ENCODE measurements around the gene OR14C36. TPM values are rescaled to one million over a fixed set of nuclear protein-coding genes. Genes with fewer than 3 reads are reported as not detected.
"Not testable (repeated sequence)": the region's sequence is repeated elsewhere in the genome, so short reads cannot be mapped to it uniquely, and the experiment has no call there.

Gene OR14C36, protein sequence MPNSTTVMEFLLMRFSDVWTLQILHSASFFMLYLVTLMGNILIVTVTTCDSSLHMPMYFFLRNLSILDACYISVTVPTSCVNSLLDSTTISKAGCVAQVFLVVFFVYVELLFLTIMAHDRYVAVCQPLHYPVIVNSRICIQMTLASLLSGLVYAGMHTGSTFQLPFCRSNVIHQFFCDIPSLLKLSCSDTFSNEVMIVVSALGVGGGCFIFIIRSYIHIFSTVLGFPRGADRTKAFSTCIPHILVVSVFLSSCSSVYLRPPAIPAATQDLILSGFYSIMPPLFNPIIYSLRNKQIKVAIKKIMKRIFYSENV
- total RNA-seq (not detected), polyA plus RNA-seq (ENCODE audit: insufficient read length in 2 of 2) (not detected)
- long read RNA-seq, donor 1, result 0 reads
- long read RNA-seq, donor 2, result 0 reads
- long read RNA-seq, donor 3, result 0 reads
- long read RNA-seq, donor 4, result 0 reads

DNA sequence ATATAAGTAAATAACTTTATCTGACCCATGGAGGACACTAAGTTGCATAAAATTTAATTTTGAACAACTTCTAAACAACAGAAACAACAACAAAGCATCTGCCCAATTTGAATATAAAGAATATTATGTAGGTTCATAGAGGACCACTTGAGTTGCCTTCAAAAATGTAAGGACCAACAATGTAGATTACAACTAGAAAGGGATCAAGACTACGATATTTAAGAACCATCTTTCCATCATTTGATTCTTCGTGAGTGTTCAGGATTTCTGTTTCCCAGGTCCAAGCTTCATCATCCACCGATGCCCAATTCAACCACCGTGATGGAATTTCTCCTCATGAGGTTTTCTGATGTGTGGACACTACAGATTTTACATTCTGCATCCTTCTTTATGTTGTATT lies at the start of gene OR14C36:
OR14C36 (plus strand) TSS at position 301 of the 400 bp plus-strand sequence; CDS start at position 301, 0 bp downstream.
- no peaks in the 10 kb centered on the region for H3K9me3 ChIP-seq (ENCODE audit: control insufficient read depth, insufficient read depth, low read length)
- no peaks in the 10 kb centered on the region for H3K27me3 ChIP-seq (ENCODE audit: control insufficient read depth, insufficient read depth, low read length)
- no CpG with 5 or more reads among the region's 4 CpGs for WGBS (ENCODE audit: insufficient coverage)
- no peaks in the 10 kb centered on the region for H3K36me3 ChIP-seq (ENCODE audit: control insufficient read depth, insufficient read depth, low read length)
- no peak within 1 kb of the TSS for H3K27ac ChIP-seq (ENCODE audit: low read depth, low read length)
- no peaks in the 10 kb centered on the region for H3K4me1 ChIP-seq (ENCODE audit: control insufficient read depth, insufficient read depth, low read length)
- H3K4me3 ChIP-seq (ENCODE audit: low read depth, low read length), result no peak within 1 kb of the TSS
- no peak for DNase-seq (ENCODE audit: low read depth in 4 of 6, low spot score in 6 of 6)

DNA sequence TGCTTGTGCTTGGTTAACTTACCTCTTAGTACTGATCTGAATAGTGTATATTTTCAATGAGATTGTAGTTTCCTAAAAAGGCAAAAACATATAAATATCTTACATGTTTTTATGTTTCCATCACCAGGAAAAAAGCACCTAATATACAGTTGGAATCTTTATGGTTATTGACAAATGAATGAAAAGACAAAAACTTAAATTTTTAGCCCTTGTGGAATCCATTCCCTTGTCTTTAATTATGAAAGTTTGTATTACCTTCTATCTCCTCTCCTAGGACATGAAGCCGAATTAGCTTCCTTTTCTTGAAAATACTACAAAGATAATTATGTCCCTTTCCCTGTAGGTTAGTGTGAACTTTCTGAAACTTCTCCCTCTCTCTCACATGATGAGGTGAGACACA lies 45.3 kb upstream of the OR14C36 start, which contains the start of gene OR2T12:
OR2T12 (minus strand) TSS at position 101 of the 400 bp plus-strand sequence. CDS start 7,846 bp downstream, outside the sequence.
- H3K27me3 ChIP-seq (ENCODE audit: control insufficient read depth, insufficient read depth, low read length), result no peaks in the 10 kb centered on the region
- no peak within 1 kb of the TSS for H3K27ac ChIP-seq (ENCODE audit: low read depth, low read length)
- no peaks in the 10 kb centered on the region for H3K36me3 ChIP-seq (ENCODE audit: control insufficient read depth, insufficient read depth, low read length)
- H3K4me1 ChIP-seq (ENCODE audit: control insufficient read depth, insufficient read depth, low read length), result no peaks in the 10 kb centered on the region
- no peak for DNase-seq (ENCODE audit: low read depth in 4 of 6, low spot score in 6 of 6)
- peaks cover 4% of the 10 kb centered on the region for H3K9me3 ChIP-seq (ENCODE audit: control insufficient read depth, insufficient read depth, low read length)
- H3K4me3 ChIP-seq (ENCODE audit: low read depth, low read length), result no peak within 1 kb of the TSS
- WGBS (ENCODE audit: insufficient coverage), result no CpG with 5 or more reads among the region's 1 CpG

DNA sequence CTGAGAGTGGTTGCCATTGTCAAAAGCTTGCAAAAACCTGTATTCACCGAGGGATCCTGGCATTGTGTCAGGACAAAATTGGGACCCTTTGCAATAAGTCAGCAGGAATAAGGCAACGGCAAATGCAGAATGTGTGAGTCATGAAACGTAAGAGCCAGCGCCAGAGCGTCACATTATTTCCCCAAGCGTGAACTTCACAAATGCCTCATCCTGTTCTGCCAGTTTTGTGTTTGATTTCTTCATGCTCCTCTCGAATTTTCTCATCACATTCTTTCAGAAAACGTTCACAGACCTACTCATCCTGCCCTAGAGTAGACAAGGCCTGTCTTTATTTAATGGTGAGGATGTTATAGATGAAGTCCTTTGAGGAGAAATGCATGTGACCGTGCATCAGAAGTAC lies 42.9 kb upstream of the OR14C36 start:
- WGBS (ENCODE audit: insufficient coverage), result 74% methylated on average over 2 of the region's 9 CpGs
- not testable (repeated sequence) for H3K27me3 ChIP-seq (ENCODE audit: control insufficient read depth, insufficient read depth, low read length); H3K36me3 ChIP-seq (ENCODE audit: control insufficient read depth, insufficient read depth, low read length); H3K9me3 ChIP-seq (ENCODE audit: control insufficient read depth, insufficient read depth, low read length); DNase-seq (ENCODE audit: low read depth in 4 of 6, low spot score in 6 of 6); H3K4me3 ChIP-seq (ENCODE audit: low read depth, low read length); H3K4me1 ChIP-seq (ENCODE audit: control insufficient read depth, insufficient read depth, low read length); H3K27ac ChIP-seq (ENCODE audit: low read depth, low read length)

DNA sequence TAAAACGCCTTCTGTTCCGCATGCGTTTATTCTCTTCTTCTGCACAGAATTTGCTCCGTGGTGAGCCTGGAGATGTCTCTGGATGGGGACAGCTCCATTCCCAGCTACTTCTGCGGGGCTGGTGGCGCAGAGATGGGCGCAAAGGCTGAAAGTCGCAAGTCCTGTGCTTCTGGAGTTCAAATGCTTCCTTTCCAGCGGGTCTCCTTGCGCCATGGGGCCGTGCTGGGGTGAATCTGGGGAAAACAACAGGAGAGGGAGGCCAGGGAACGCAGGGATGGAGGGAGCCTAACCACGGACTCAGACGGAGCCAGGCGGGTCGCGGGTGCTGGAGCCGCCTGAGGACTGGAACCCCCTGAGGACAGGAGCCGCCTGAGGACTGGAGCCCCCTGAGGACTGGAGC lies 42.5 kb upstream of the OR14C36 start:
- DNase-seq (ENCODE audit: low read depth in 4 of 6, low spot score in 6 of 6), result no peak
- Histone ChIP-seq H3K4me3 (ENCODE audit: low read depth, low read length) (no peak overlapping the region), H3K27ac (ENCODE audit: low read depth, low read length) (no peak overlapping the region), H3K27me3 (ENCODE audit: control insufficient read depth, insufficient read depth, low read length) (no peaks in the 10 kb centered on the region), H3K9me3 (ENCODE audit: control insufficient read depth, insufficient read depth, low read length) (peaks cover 2% of the 10 kb centered on the region), H3K36me3 (ENCODE audit: control insufficient read depth, insufficient read depth, low read length) (no peaks in the 10 kb centered on the region), H3K4me1 (ENCODE audit: control insufficient read depth, insufficient read depth, low read length) (no peaks in the 10 kb centered on the region)
- WGBS (ENCODE audit: insufficient coverage), result 94% methylated on average over 18 of the region's 19 CpGs

DNA sequence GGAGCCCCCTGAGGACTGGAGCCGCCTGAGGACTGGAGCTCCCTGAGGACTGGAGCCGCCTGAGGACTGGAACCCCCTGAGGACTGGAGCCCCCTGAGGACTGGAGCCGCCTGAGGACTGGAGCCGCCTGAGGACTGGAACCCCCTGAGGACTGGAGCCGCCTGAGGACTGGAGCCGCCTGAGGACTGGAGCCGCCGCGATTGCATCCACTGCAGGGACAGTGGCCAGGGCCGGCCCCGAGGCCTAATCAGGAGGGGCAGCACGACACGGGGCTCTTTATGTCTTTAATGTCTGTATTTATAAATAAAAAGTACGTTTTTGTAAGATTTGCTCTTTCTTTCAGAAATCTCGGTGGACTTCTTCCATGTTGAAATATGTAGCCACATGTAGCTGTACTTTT lies 41.8 kb upstream of the OR14C36 start:
- not testable (repeated sequence) for H3K9me3 ChIP-seq (ENCODE audit: control insufficient read depth, insufficient read depth, low read length); H3K36me3 ChIP-seq (ENCODE audit: control insufficient read depth, insufficient read depth, low read length); H3K27me3 ChIP-seq (ENCODE audit: control insufficient read depth, insufficient read depth, low read length); H3K4me3 ChIP-seq (ENCODE audit: low read depth, low read length); DNase-seq (ENCODE audit: low read depth in 4 of 6, low spot score in 6 of 6); H3K4me1 ChIP-seq (ENCODE audit: control insufficient read depth, insufficient read depth, low read length); H3K27ac ChIP-seq (ENCODE audit: low read depth, low read length)
- 55% methylated on average over 5 of the region's 15 CpGs for WGBS (ENCODE audit: insufficient coverage)

DNA sequence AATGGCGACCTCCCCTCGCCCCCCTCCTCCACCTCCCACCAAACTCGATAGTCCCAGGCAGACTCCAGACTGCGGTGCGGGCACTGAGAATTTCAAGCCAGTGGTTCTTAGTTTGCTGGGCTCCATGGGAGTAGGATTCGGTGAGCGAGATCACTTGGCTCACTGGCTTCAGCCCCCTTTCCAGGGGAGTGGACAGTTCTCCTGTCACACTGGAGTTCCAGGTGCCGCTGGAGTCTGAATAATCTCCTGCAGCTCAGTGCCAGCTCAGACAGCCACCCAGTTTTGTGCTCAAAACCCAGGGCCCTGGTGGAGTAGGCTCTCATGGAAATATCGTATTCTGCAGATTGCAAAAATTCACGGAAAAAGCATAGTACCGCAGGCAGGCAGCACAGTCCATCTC lies 31.8 kb upstream of the OR14C36 start:
- Histone ChIP-seq H3K9me3 (ENCODE audit: control insufficient read depth, insufficient read depth, low read length) (peaks cover 6% of the 10 kb centered on the region), H3K4me3 (ENCODE audit: low read depth, low read length) (no peak overlapping the region), H3K36me3 (ENCODE audit: control insufficient read depth, insufficient read depth, low read length) (no peaks in the 10 kb centered on the region), H3K4me1 (ENCODE audit: control insufficient read depth, insufficient read depth, low read length) (no peaks in the 10 kb centered on the region), H3K27me3 (ENCODE audit: control insufficient read depth, insufficient read depth, low read length) (no peaks in the 10 kb centered on the region), H3K27ac (ENCODE audit: low read depth, low read length) (no peak overlapping the region)
- DNase-seq (ENCODE audit: low read depth in 4 of 6, low spot score in 6 of 6), result no peak
- WGBS (ENCODE audit: insufficient coverage), result 91% methylated on average over 5 of the region's 11 CpGs

DNA sequence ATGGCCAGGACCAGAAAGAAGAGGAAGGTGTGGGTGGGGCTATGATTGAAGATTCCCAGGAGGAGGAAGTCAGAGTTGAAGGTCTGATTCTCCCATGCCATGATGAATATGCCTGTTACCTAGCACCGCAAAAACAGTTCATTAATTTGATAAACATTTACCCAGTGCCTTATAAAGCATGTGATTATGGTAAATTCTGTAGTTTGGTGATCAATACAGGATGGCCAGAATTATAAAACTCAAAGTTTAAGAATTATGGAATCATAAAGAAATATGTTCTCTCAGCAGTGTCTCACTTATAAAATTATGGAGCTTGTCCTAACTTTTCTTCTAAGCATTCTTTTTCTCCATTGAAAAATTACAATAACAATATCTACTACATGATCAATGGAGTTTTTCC lies 24.1 kb upstream of the OR14C36 start, which contains the start of gene OR2M7:
OR2M7 (minus strand) TSS at position 101 of the 400 bp plus-strand sequence; CDS start at position 101, 0 bp downstream.
- Histone ChIP-seq H3K4me3 (ENCODE audit: low read depth, low read length) (no peak within 1 kb of the TSS), H3K27ac (ENCODE audit: low read depth, low read length) (no peak within 1 kb of the TSS), H3K36me3 (ENCODE audit: control insufficient read depth, insufficient read depth, low read length) (no peaks in the 10 kb centered on the region), H3K4me1 (ENCODE audit: control insufficient read depth, insufficient read depth, low read length) (no peaks in the 10 kb centered on the region), H3K27me3 (ENCODE audit: control insufficient read depth, insufficient read depth, low read length) (no peaks in the 10 kb centered on the region), H3K9me3 (ENCODE audit: control insufficient read depth, insufficient read depth, low read length) (no peaks in the 10 kb centered on the region)
- no CpG with 5 or more reads among the region's 1 CpG for WGBS (ENCODE audit: insufficient coverage)
- DNase-seq (ENCODE audit: low read depth in 4 of 6, low spot score in 6 of 6), result no peak

DNA sequence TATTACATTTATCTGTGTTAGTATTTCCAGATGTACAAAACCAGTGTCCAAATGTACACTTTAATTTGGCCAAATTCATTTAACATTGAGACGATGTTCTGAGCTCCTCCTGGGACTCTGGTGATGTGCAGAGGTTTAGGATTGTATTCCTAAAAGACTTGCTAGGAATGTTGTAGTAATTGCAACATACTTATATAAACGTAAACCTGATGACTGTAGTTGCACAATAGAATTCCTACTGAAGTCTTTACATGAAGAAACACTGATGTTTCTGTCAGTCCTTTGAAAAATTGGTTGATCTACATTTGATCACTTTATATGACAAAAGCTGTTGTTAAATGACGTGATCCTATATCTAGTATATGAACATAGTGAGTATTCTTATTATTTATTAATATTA lies 5.1 kb upstream of the OR14C36 start:
- DNase-seq (ENCODE audit: low read depth in 4 of 6, low spot score in 6 of 6), result no peak
- no peak overlapping the region for H3K4me3 ChIP-seq (ENCODE audit: low read depth, low read length)
- no peaks in the 10 kb centered on the region for H3K9me3 ChIP-seq (ENCODE audit: control insufficient read depth, insufficient read depth, low read length)
- H3K36me3 ChIP-seq (ENCODE audit: control insufficient read depth, insufficient read depth, low read length), result no peaks in the 10 kb centered on the region
- H3K27me3 ChIP-seq (ENCODE audit: control insufficient read depth, insufficient read depth, low read length), result no peaks in the 10 kb centered on the region
- WGBS (ENCODE audit: insufficient coverage), result no CpG with 5 or more reads among the region's 3 CpGs
- no peaks in the 10 kb centered on the region for H3K4me1 ChIP-seq (ENCODE audit: control insufficient read depth, insufficient read depth, low read length)
- no peak overlapping the region for H3K27ac ChIP-seq (ENCODE audit: low read depth, low read length)

DNA sequence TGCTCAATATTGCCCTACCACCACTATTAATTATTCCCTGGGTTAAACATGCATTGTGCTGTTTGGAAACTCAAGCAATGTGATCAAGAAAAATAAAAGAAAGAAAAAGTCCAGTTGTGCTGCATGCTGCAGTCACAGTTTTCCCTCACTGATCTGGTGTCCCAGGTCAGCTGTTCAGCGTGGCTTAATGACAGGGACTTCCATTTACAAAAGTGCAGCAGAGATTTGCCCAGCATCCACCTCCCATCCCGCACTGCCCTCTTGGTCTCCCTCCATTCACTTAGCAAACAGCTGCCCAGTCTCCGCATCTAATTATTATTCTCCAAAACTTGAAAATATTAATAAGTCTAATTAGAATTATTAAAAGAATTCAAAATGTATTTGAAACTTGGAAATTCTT lies 10.8 kb downstream of the OR14C36 start:
- DNase-seq (ENCODE audit: low read depth in 4 of 6, low spot score in 6 of 6), result no peak
- Histone ChIP-seq H3K36me3 (ENCODE audit: control insufficient read depth, insufficient read depth, low read length) (no peaks in the 10 kb centered on the region), H3K4me1 (ENCODE audit: control insufficient read depth, insufficient read depth, low read length) (no peaks in the 10 kb centered on the region), H3K27me3 (ENCODE audit: control insufficient read depth, insufficient read depth, low read length) (no peaks in the 10 kb centered on the region), H3K9me3 (ENCODE audit: control insufficient read depth, insufficient read depth, low read length) (no peaks in the 10 kb centered on the region), H3K27ac (ENCODE audit: low read depth, low read length) (no peak overlapping the region), H3K4me3 (ENCODE audit: low read depth, low read length) (no peak overlapping the region)
- 33% methylated on average over 1 of the region's 3 CpGs for WGBS (ENCODE audit: insufficient coverage)

DNA sequence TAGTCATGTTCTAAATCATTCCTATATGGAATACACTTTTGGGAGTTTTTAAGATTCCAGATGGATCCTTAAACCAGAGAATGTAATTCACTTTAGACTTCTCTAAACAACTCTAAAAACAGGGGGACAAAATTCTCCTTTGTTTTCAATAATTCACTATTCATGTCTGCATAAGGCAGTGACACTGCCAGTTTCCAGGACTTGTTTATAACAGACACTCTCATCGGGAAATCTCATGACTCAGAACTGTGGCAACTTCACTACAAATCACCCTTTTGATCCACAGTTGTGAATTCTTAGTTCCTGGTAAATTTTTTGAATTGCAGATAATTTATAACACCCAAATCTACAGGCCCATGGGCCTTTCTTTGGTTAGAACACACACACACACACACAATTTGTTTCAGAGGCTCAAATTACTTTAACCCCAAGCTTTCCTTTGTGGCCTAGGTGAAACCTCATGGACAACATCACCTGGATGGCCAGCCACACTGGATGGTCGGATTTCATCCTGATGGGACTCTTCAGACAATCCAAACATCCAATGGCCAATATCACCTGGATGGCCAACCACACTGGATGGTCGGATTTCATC lies 12.6 kb downstream of the OR14C36 start, which contains the start of gene OR2T4:
OR2T4 (plus strand) TSS at position 545 of the 595 bp plus-strand sequence; CDS start at position 545, 0 bp downstream.
- WGBS (ENCODE audit: insufficient coverage), result 59% methylated on average over 2 of the region's 3 CpGs
- Histone ChIP-seq H3K27ac (ENCODE audit: low read depth, low read length) (no peak within 1 kb of the TSS), H3K36me3 (ENCODE audit: control insufficient read depth, insufficient read depth, low read length) (no peaks in the 10 kb centered on the region), H3K4me1 (ENCODE audit: control insufficient read depth, insufficient read depth, low read length) (no peaks in the 10 kb centered on the region), H3K27me3 (ENCODE audit: control insufficient read depth, insufficient read depth, low read length) (no peaks in the 10 kb centered on the region), H3K9me3 (ENCODE audit: control insufficient read depth, insufficient read depth, low read length) (no peaks in the 10 kb centered on the region), H3K4me3 (ENCODE audit: low read depth, low read length) (no peak within 1 kb of the TSS)
- no peak for DNase-seq (ENCODE audit: low read depth in 4 of 6, low spot score in 6 of 6)
